Trophoblast cell (in vitro differentiated cells and primary cell): ENCODE measurements around the gene HS6ST2.

Source experiments
- DNase-seq, 2 donors: peaks; one replicate each; pipeline ENCODE4 v3.0.0-alpha.2; 2016
- H2AFZ ChIP-seq: 2 replicates; pipeline ENCODE4 v1.6.1; 2013; ENCODE audit warnings: low read length, moderate library complexity, mild to moderate bottlenecking; ENCODE audit not compliant: insufficient read depth, poor library complexity
- H2AK5ac ChIP-seq: 2 replicates; pipeline ENCODE4 v1.6.1; 2013; ENCODE audit warnings: mild to moderate bottlenecking, low read length
- H2BK120ac ChIP-seq: 2 replicates; pipeline ENCODE4 v1.6.1; 2013; ENCODE audit warnings: low read length, mild to moderate bottlenecking, moderate library complexity; ENCODE audit not compliant: insufficient read depth, poor library complexity
- H2BK12ac ChIP-seq: 2 replicates; pipeline ENCODE4 v1.6.1; 2013; ENCODE audit warnings: mild to moderate bottlenecking, low read length, moderate library complexity
- H2BK5ac ChIP-seq: 2 replicates; pipeline ENCODE4 v1.6.1; 2013; ENCODE audit warnings: low read length, low read depth, moderate library complexity, mild to moderate bottlenecking; ENCODE audit not compliant: poor library complexity
- H3K14ac ChIP-seq: 2 replicates; pipeline ENCODE4 v1.6.1; 2013; ENCODE audit warnings: mild to moderate bottlenecking, low read length
- H3K18ac ChIP-seq: 2 replicates; pipeline ENCODE4 v1.6.1; 2013; ENCODE audit warnings: mild to moderate bottlenecking, low read length
- H3K23ac ChIP-seq: 2 replicates; pipeline ENCODE4 v1.6.1; 2013; ENCODE audit warnings: low read length
- H3K27ac ChIP-seq: 2 replicates; pipeline ENCODE4 v1.5.1; 2013; ENCODE audit warnings: low read depth, mild to moderate bottlenecking, inconsistent platforms, low read length, moderate library complexity
- H3K27me3 ChIP-seq: 2 replicates; pipeline ENCODE4 v1.6.1; 2013; ENCODE audit warnings: inconsistent platforms, mild to moderate bottlenecking, low read length, moderate library complexity; ENCODE audit not compliant: insufficient read depth
- H3K36me3 ChIP-seq, 2 experiments: 1 replicate in 1 of 2; 2 replicates in 1 of 2; pipeline ENCODE4 v1.6.1; 2013; ENCODE audit warnings: low read length in 2 of 2, mild to moderate bottlenecking in 2 of 2, moderate library complexity in 1 of 2; ENCODE audit not compliant: insufficient read depth in 2 of 2, control insufficient read depth in 1 of 2
- H3K4ac ChIP-seq: 2 replicates; pipeline ENCODE4 v1.6.1; 2013; ENCODE audit warnings: low read depth, mild to moderate bottlenecking, low read length, moderate library complexity
- H3K4me1 ChIP-seq, 2 experiments: 1 replicate in 1 of 2; 2 replicates in 1 of 2; pipeline ENCODE4 v1.6.1; 2013; ENCODE audit warnings: low read length in 2 of 2, mild to moderate bottlenecking in 2 of 2, moderate library complexity in 1 of 2; ENCODE audit not compliant: insufficient read depth in 2 of 2, control insufficient read depth in 1 of 2
- H3K4me2 ChIP-seq: 2 replicates; pipeline ENCODE4 v1.6.1; 2013; ENCODE audit warnings: inconsistent platforms, mild to moderate bottlenecking, low read length, moderate library complexity
- H3K4me3 ChIP-seq: 2 replicates; pipeline ENCODE4 v1.5.1; 2013; ENCODE audit warnings: mild to moderate bottlenecking, low read depth, low read length, inconsistent platforms
- H3K79me1 ChIP-seq: one replicate; pipeline ENCODE4 v1.6.1; 2013; ENCODE audit warnings: low read length
- H3K79me2 ChIP-seq: 2 replicates; pipeline ENCODE4 v1.6.1; 2013; ENCODE audit warnings: low read length, mild to moderate bottlenecking; ENCODE audit not compliant: control insufficient read depth, insufficient read depth, poor library complexity
- H3K9ac ChIP-seq: 2 replicates; pipeline ENCODE4 v1.6.1; 2013; ENCODE audit warnings: mild to moderate bottlenecking, low read length
- H3K9me3 ChIP-seq: 2 replicates; pipeline ENCODE4 v1.6.1; 2013; ENCODE audit warnings: low read depth, mild to moderate bottlenecking, control low read depth, inconsistent platforms, low read length; ENCODE audit not compliant: insufficient read depth
- H4K12ac ChIP-seq: 2 replicates; pipeline ENCODE4 v1.6.1; 2013; ENCODE audit warnings: low read depth, mild to moderate bottlenecking, low read length, moderate library complexity
- H4K8ac ChIP-seq: 2 replicates; pipeline ENCODE4 v1.6.1; 2013; ENCODE audit warnings: low read depth, mild to moderate bottlenecking, low read length, moderate library complexity
- H4K91ac ChIP-seq: one replicate; pipeline ENCODE4 v1.6.1; 2013; ENCODE audit warnings: low read depth, mild to moderate bottlenecking, low read length, moderate library complexity
- WGBS: extraction: QIAGEN DNeasy Blood & Tissue Kit; methylation state at CpG from one replicate; pipeline ENCODE4 v1.1.7; 2013; ENCODE audit warnings: missing lambda C conversion rate; ENCODE audit not compliant: insufficient read length, insufficient coverage; ENCODE audit errors: extremely low coverage; 5-methylcytosine and 5-hydroxymethylcytosine counted together

Gene HS6ST2

GRCh38 chrX:132745593-132745992 is 212.8 kb downstream of the HS6ST2 start:
- Histone ChIP-seq H2BK5ac (no peak overlapping the region), H2BK12ac (no peak overlapping the region), H4K8ac (no peak overlapping the region), H3K9me3 (no peaks in the 10 kb centered on the region), H3K18ac (no peak overlapping the region), H2AK5ac (no peak overlapping the region), H3K27me3 (no peaks in the 10 kb centered on the region), H4K12ac (no peak overlapping the region), H3K23ac (no peak overlapping the region), H4K91ac (no peak overlapping the region), H3K14ac (no peak overlapping the region), H3K36me3 (no peaks in the 10 kb centered on the region), H3K79me2 (no peaks in the 10 kb centered on the region), H3K4me1 (peaks cover 0 to under 1% of the 10 kb centered on the region in 2 experiments), H3K9ac (no peak overlapping the region), H2BK120ac (no peak overlapping the region), H2AFZ (no peak overlapping the region), H3K4me2 (no peak overlapping the region), H3K4ac (no peak overlapping the region), H3K4me3 (no peak overlapping the region), H3K79me1 (no peaks in the 10 kb centered on the region), H3K27ac (no peak overlapping the region)
- no peak for DNase-seq
- no CpG with 5 or more reads among the region's 2 CpGs for WGBS

GRCh38 chrX:132744470-132744869 is 214.0 kb downstream of the HS6ST2 start:
- H3K4me1 ChIP-seq: no peaks in the 10 kb centered on the region
- no peak overlapping the region for H3K14ac ChIP-seq
- H2BK120ac ChIP-seq: no peak overlapping the region
- no peak overlapping the region for H3K27ac ChIP-seq
- H4K8ac ChIP-seq: no peak overlapping the region
- H3K18ac ChIP-seq: no peak overlapping the region
- H3K36me3 ChIP-seq: no peaks in the 10 kb centered on the region
- DNase-seq: no peak
- no peaks in the 10 kb centered on the region for H3K9me3 ChIP-seq
- H3K9ac ChIP-seq: no peak overlapping the region
- no peak overlapping the region for H2BK12ac ChIP-seq
- H3K79me1 ChIP-seq: no peaks in the 10 kb centered on the region
- no peak overlapping the region for H3K4ac ChIP-seq
- H2BK5ac ChIP-seq: no peak overlapping the region
- no peaks in the 10 kb centered on the region for H3K27me3 ChIP-seq
- no peak overlapping the region for H3K4me2 ChIP-seq
- H4K12ac ChIP-seq: no peak overlapping the region
- H2AFZ ChIP-seq: no peak overlapping the region
- no CpG with 5 or more reads among the region's 1 CpG for WGBS
- H3K4me3 ChIP-seq: no peak overlapping the region
- H4K91ac ChIP-seq: no peak overlapping the region
- no peaks in the 10 kb centered on the region for H3K79me2 ChIP-seq
- H3K23ac ChIP-seq: no peak overlapping the region
- no peak overlapping the region for H2AK5ac ChIP-seq

- Histone ChIP-seq H3K4me2 (no peak overlapping the region), H2BK12ac (no peak overlapping the region), H3K18ac (no peak overlapping the region), H3K4me3 (no peak overlapping the region), H4K12ac (no peak overlapping the region), H4K8ac (no peak overlapping the region), H3K9ac (no peak overlapping the region), H4K91ac (no peak overlapping the region), H3K79me1 (no peaks in the 10 kb centered on the region), H2BK120ac (no peak overlapping the region), H3K36me3 (no peaks in the 10 kb centered on the region), H2AK5ac (no peak overlapping the region), H3K14ac (no peak overlapping the region), H3K9me3 (no peaks in the 10 kb centered on the region), H3K79me2 (no peaks in the 10 kb centered on the region), H3K4me1 (no peaks in the 10 kb centered on the region), H3K23ac (no peak overlapping the region), H2AFZ (no peak overlapping the region), H2BK5ac (no peak overlapping the region), H3K4ac (no peak overlapping the region), H3K27ac (no peak overlapping the region), H3K27me3 (no peaks in the 10 kb centered on the region)
- WGBS: no CpG with 5 or more reads among the region's 3 CpGs
- no peak for DNase-seq
Observed at GRCh38 chrX:132743086-132743485, 215.3 kb downstream of the HS6ST2 start.

- no CpG with 5 or more reads among the region's 1 CpG for WGBS
- H4K8ac ChIP-seq: no peak overlapping the region
- no peak overlapping the region for H2BK5ac ChIP-seq
- H3K36me3 ChIP-seq: no peaks in the 10 kb centered on the region
- no peak overlapping the region for H2AFZ ChIP-seq
- no peak overlapping the region for H2BK12ac ChIP-seq
- no peak overlapping the region for H3K4me3 ChIP-seq
- no peaks in the 10 kb centered on the region for H3K79me1 ChIP-seq
- DNase-seq: no peak
- H4K12ac ChIP-seq: no peak overlapping the region
- no peak overlapping the region for H3K14ac ChIP-seq
- H3K4me1 ChIP-seq: no peaks in the 10 kb centered on the region
- H3K4ac ChIP-seq: no peak overlapping the region
- no peak overlapping the region for H3K4me2 ChIP-seq
- no peak overlapping the region for H2AK5ac ChIP-seq
- no peaks in the 10 kb centered on the region for H3K27me3 ChIP-seq
- no peaks in the 10 kb centered on the region for H3K9me3 ChIP-seq
- H3K23ac ChIP-seq: no peak overlapping the region
- H3K79me2 ChIP-seq: no peaks in the 10 kb centered on the region
- no peak overlapping the region for H2BK120ac ChIP-seq
- no peak overlapping the region for H3K27ac ChIP-seq
- H4K91ac ChIP-seq: no peak overlapping the region
- no peak overlapping the region for H3K18ac ChIP-seq
- no peak overlapping the region for H3K9ac ChIP-seq
Observed at GRCh38 chrX:132742246-132742645, 216.2 kb downstream of the HS6ST2 start.
